SIG-M5 treated with dmso at 0.1 percent for 504 hours (cell line): ENCODE results near the gene JOSD2.

Source experiments
- DNase-seq: peaks from one replicate; lab custom pipeline; 2025; ENCODE audit not compliant: unreplicated experiment; lab: John Stamatoyannopoulos, UW

JOSD2 gene

GRCh38 chr19:50457300-50457699 lies 53.7 kb downstream of the JOSD2 start:
- DNase-seq = no peak
